HG03469 (cell line): ENCODE results near the gene IFNG-AS1.

Experiments
- ATAC-seq: cut with Tn5 transposase; IDR thresholded peaks from one replicate; pipeline ENCODE4 v1.9.1; 2021; ENCODE audit warnings: mild to moderate bottlenecking, moderate library complexity, moderate number of reproducible peaks; ENCODE audit not compliant: unreplicated experiment

IFNG-AS1 gene

GRCh38 chr12:67989184-67989920 lies at the start of gene IFNG-AS1:
Gene IFNG-AS1 (plus strand): TSS chr12:67989447.
- no peak for ATAC-seq

GRCh38 chr12:67939611-67940010 lies 49.6 kb upstream of the IFNG-AS1 start:
- no peak for ATAC-seq

- no peak for ATAC-seq
Observed at GRCh38 chr12:67940780-67941243, 48.4 kb upstream of the IFNG-AS1 start.

- ATAC-seq, result no peak
Observed at GRCh38 chr12:67942724-67943123, 46.5 kb upstream of the IFNG-AS1 start.

GRCh38 chr12:67943141-67943892 lies 45.9 kb upstream of the IFNG-AS1 start:
- ATAC-seq, result no peak

- ATAC-seq, result no peak
Observed at GRCh38 chr12:67944093-67944492, 45.2 kb upstream of the IFNG-AS1 start.

- ATAC-seq, result no peak
Observed at GRCh38 chr12:67952787-67953186, 36.5 kb upstream of the IFNG-AS1 start.

- no peak for ATAC-seq
Observed at GRCh38 chr12:67957383-67957782, 31.9 kb upstream of the IFNG-AS1 start.

- ATAC-seq, result no peak
Observed at GRCh38 chr12:67958187-67958586, 31.1 kb upstream of the IFNG-AS1 start.

- ATAC-seq, result no peak
Observed at GRCh38 chr12:67964456-67964855, 24.8 kb upstream of the IFNG-AS1 start.

GRCh38 chr12:67966560-67966959 lies 22.7 kb upstream of the IFNG-AS1 start:
- no peak for ATAC-seq

- no peak for ATAC-seq
Observed at GRCh38 chr12:67968321-67968720, 20.9 kb upstream of the IFNG-AS1 start.

- no peak for ATAC-seq
Observed at GRCh38 chr12:67968725-67969124, 20.5 kb upstream of the IFNG-AS1 start.

- ATAC-seq, result no peak
Observed at GRCh38 chr12:67969134-67969802, 20.0 kb upstream of the IFNG-AS1 start.

- ATAC-seq, result no peak
Observed at GRCh38 chr12:67977668-67978067, 11.6 kb upstream of the IFNG-AS1 start.

- ATAC-seq, result no peak
Observed at GRCh38 chr12:67980391-67980790, 8.9 kb upstream of the IFNG-AS1 start.

GRCh38 chr12:67981287-67982162 lies 7.7 kb upstream of the IFNG-AS1 start:
- ATAC-seq, result no peak

- no peak for ATAC-seq
Observed at GRCh38 chr12:67982164-67982563, 7.1 kb upstream of the IFNG-AS1 start.

- ATAC-seq, result no peak
Observed at GRCh38 chr12:67986632-67987031, 2.6 kb upstream of the IFNG-AS1 start.

GRCh38 chr12:67988601-67989021 lies 636 bp upstream of the IFNG-AS1 start:
- peak; percentile 59 for ATAC-seq

GRCh38 chr12:67991158-67991557 lies 1.9 kb downstream of the IFNG-AS1 start:
- peak; percentile 63 for ATAC-seq
